ENCODE data around the gene HRH2. TPM values are rescaled to one million over a fixed set of nuclear protein-coding genes. Genes with fewer than 3 reads are reported as not detected.

Gene HRH2
- total RNA-seq, 1 experiment from 2014 or later: 9.3 TPM

GRCh38 chr5:175652741-175653663 lies 4.9 kb upstream of the HRH2 start:
- ChIA-PET CTCF (interaction anchor here (1.4 to 8.4 kb wide), 3 partner anchors 66 to 119 kb away, joined by 3 to 58 read pairs (median 4); no protein-coding TSS in a partner anchor), POLR2A (no interaction called here)
- ATAC-seq: no peak
- no peak for DNase-seq (ENCODE audit: low spot score)
- H3K27ac Mint-ChIP-seq: no peak overlapping the region
- TF ChIP-seq TCF7 (CRISPR knock-in tag; IDR thresholded peaks at IDR 0.05; ENCODE audit: low read depth) (no peak), SP1 (CRISPR knock-in tag; conservative IDR thresholded peaks at IDR 0.05) (no peak), JUN (CRISPR knock-in tag; IDR thresholded peaks at IDR 0.05) (no peak), ELF4 (CRISPR knock-in tag; IDR thresholded peaks at IDR 0.05; ENCODE audit: low read depth) (no peak), AFF4 (CRISPR knock-in tag; IDR thresholded peaks at IDR 0.05; ENCODE audit: borderline replicate concordance) (no peak), OVOL2 (CRISPR knock-in tag; IDR thresholded peaks at IDR 0.05; ENCODE audit: borderline replicate concordance) (no peak), MYBL2 (CRISPR knock-in tag; IDR thresholded peaks at IDR 0.05) (no peak), ESRRA (CRISPR knock-in tag; IDR thresholded peaks at IDR 0.05; ENCODE audit: borderline replicate concordance) (no peak), CDX4 (CRISPR knock-in tag; IDR thresholded peaks at IDR 0.05; ENCODE audit: borderline replicate concordance) (no peak), TEAD1 (CRISPR knock-in tag; IDR thresholded peaks at IDR 0.05) (no peak), PRRX2 (CRISPR knock-in tag; IDR thresholded peaks at IDR 0.05) (no peak), CREB1 (CRISPR knock-in tag; IDR thresholded peaks at IDR 0.05) (no peak), ZNF423 (CRISPR knock-in tag; IDR thresholded peaks at IDR 0.05) (no peak), ZNF396 (CRISPR knock-in tag; IDR thresholded peaks at IDR 0.05; ENCODE audit: borderline replicate concordance) (no peak)
- peaks cover 37% of the 10 kb centered on the region for H3K36me3 Mint-ChIP-seq
- peaks cover 46% of the 10 kb centered on the region for H3K9me3 Mint-ChIP-seq
- no peak overlapping the region for H3K4me3 Mint-ChIP-seq
- H3K4me1 Mint-ChIP-seq: peaks cover 25% of the 10 kb centered on the region
- peaks cover 27% of the 10 kb centered on the region for H3K27me3 Mint-ChIP-seq (ENCODE audit: low read depth)

- ChIA-PET POLR2A (no interaction called here), CTCF (interaction anchor here (1.4 to 8.4 kb wide), 3 partner anchors 65 to 120 kb away, joined by 3 to 58 read pairs (median 4); no protein-coding TSS in a partner anchor)
- Mint-ChIP-seq H3K27me3 (ENCODE audit: low read depth) (peaks cover 27% of the 10 kb centered on the region), H3K4me1 (peaks cover 29% of the 10 kb centered on the region), H3K27ac (no peak overlapping the region), H3K4me3 (no peak overlapping the region), H3K36me3 (peaks cover 31% of the 10 kb centered on the region), H3K9me3 (peaks cover 38% of the 10 kb centered on the region)
- ATAC-seq (no peak), DNase-seq (ENCODE audit: low spot score) (no peak)
- TF ChIP-seq FOXK1 (CRISPR knock-in tag; IDR thresholded peaks at IDR 0.05): no peak
- no peak for TF ChIP-seq ERG (CRISPR knock-in tag; IDR thresholded peaks at IDR 0.05)
- TF ChIP-seq TEAD1 (CRISPR knock-in tag; IDR thresholded peaks at IDR 0.05): no peak
- no peak for TF ChIP-seq ZNF416 (CRISPR knock-in tag; IDR thresholded peaks at IDR 0.05)
- TF ChIP-seq ZNF425 (CRISPR knock-in tag; conservative IDR thresholded peaks at IDR 0.05): no peak
- TF ChIP-seq ZMAT4 (CRISPR knock-in tag; IDR thresholded peaks at IDR 0.05): no peak
- no peak for TF ChIP-seq ZBTB43 (CRISPR knock-in tag; IDR thresholded peaks at IDR 0.05)
- no peak for TF ChIP-seq E2F1 (CRISPR knock-in tag; IDR thresholded peaks at IDR 0.05)
- TF ChIP-seq CREB1 (CRISPR knock-in tag; IDR thresholded peaks at IDR 0.05): no peak
- no peak for TF ChIP-seq E2F4 (CRISPR knock-in tag; IDR thresholded peaks at IDR 0.05; ENCODE audit: borderline replicate concordance, low read depth)
These were observed 4.1 kb upstream of the HRH2 start for GRCh38 chr5:175653763-175654162.

Data from WTC11 (cell line).